Measurements from ENCODE around the gene AHSP.

DNA sequence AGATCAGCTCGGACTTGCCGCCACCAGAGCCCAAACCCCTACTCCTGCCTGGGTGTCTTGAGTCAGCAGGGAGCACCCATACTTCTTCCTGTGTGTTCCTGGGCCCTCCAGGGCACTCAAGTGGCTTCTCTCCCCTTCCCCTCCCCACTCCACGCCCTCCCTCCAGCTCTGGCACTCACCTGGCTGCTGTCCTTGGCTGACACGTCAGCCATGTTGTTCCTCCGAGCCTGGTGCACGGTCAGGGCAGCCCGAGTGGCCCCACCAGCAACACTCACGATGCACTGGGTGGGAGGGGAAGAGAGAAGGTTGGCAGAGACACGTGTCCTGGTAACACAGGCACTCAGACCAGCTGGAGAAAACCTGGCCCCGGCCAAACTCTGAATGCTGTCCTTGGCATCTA lies 31.0 kb upstream of the AHSP start:
- TF ChIP-seq CTCF (IDR thresholded peaks at IDR 0.05; ENCODE audit: low read depth, low read length, missing input control), result no peak
- TF ChIP-seq, protein P1, sequence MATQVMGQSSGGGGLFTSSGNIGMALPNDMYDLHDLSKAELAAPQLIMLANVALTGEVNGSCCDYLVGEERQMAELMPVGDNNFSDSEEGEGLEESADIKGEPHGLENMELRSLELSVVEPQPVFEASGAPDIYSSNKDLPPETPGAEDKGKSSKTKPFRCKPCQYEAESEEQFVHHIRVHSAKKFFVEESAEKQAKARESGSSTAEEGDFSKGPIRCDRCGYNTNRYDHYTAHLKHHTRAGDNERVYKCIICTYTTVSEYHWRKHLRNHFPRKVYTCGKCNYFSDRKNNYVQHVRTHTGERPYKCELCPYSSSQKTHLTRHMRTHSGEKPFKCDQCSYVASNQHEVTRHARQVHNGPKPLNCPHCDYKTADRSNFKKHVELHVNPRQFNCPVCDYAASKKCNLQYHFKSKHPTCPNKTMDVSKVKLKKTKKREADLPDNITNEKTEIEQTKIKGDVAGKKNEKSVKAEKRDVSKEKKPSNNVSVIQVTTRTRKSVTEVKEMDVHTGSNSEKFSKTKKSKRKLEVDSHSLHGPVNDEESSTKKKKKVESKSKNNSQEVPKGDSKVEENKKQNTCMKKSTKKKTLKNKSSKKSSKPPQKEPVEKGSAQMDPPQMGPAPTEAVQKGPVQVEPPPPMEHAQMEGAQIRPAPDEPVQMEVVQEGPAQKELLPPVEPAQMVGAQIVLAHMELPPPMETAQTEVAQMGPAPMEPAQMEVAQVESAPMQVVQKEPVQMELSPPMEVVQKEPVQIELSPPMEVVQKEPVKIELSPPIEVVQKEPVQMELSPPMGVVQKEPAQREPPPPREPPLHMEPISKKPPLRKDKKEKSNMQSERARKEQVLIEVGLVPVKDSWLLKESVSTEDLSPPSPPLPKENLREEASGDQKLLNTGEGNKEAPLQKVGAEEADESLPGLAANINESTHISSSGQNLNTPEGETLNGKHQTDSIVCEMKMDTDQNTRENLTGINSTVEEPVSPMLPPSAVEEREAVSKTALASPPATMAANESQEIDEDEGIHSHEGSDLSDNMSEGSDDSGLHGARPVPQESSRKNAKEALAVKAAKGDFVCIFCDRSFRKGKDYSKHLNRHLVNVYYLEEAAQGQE (IDR thresholded peaks at IDR 0.05), result no peak
- TF ChIP-seq RAD21 (IDR thresholded peaks at IDR 0.05), result no peak
- no peak for TF ChIP-seq TAF1 (conservative IDR thresholded peaks at IDR 0.05)
- TF ChIP-seq, protein P2, sequence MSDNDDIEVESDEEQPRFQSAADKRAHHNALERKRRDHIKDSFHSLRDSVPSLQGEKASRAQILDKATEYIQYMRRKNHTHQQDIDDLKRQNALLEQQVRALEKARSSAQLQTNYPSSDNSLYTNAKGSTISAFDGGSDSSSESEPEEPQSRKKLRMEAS (IDR thresholded peaks at IDR 0.05), result no peak
- TF ChIP-seq, protein P3, sequence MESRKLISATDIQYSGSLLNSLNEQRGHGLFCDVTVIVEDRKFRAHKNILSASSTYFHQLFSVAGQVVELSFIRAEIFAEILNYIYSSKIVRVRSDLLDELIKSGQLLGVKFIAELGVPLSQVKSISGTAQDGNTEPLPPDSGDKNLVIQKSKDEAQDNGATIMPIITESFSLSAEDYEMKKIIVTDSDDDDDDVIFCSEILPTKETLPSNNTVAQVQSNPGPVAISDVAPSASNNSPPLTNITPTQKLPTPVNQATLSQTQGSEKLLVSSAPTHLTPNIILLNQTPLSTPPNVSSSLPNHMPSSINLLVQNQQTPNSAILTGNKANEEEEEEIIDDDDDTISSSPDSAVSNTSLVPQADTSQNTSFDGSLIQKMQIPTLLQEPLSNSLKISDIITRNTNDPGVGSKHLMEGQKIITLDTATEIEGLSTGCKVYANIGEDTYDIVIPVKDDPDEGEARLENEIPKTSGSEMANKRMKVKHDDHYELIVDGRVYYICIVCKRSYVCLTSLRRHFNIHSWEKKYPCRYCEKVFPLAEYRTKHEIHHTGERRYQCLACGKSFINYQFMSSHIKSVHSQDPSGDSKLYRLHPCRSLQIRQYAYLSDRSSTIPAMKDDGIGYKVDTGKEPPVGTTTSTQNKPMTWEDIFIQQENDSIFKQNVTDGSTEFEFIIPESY (IDR thresholded peaks at IDR 0.05), result no peak
- no peak for TF ChIP-seq RXRA (IDR thresholded peaks at IDR 0.05)
- no peak for TF ChIP-seq GABPA (IDR thresholded peaks at IDR 0.05 in 1 of 2, conservative IDR thresholded peaks at IDR 0.05 in 1 of 2)
- TF ChIP-seq SP1 (IDR thresholded peaks at IDR 0.05), result no peak
- no peak for TF ChIP-seq JUND (IDR thresholded peaks at IDR 0.05)
